GM23338 (cell line): ENCODE results near the gene NRP1.

Experiments used
- CREB1 ChIP-seq: fragments of 250-450 bp; sonication (Bioruptor Pico); IDR thresholded peaks from 2 replicates; pipeline ENCODE4 v1.5.0; 2020; ENCODE audit warnings: low read depth, mild to moderate bottlenecking, moderate library complexity
- EZH2 ChIP-seq: fragments of 200-600 bp; sonication (generic); IDR thresholded peaks from one replicate; pipeline ENCODE4 v1.8.0; 2017; ENCODE audit warnings: antibody characterized with exemption, mild to moderate bottlenecking, low read depth; ENCODE audit not compliant: unreplicated experiment
- EZH2phosphoT487 ChIP-seq: fragments of 200-600 bp; sonication (generic); IDR thresholded peaks from one replicate; pipeline ENCODE4 v1.8.1; 2018; ENCODE audit warnings: antibody characterized with exemption; ENCODE audit not compliant: unreplicated experiment
- JUNB ChIP-seq: IDR thresholded peaks from one replicate; pipeline ENCODE4 v1.6.1; 2016; ENCODE audit warnings: antibody characterized with exemption; ENCODE audit not compliant: unreplicated experiment
- NANOG ChIP-seq: IDR thresholded peaks from 2 replicates; pipeline ENCODE4 v1.6.1; 2016; ENCODE audit warnings: antibody characterized with exemption, borderline replicate concordance
- POLR2AphosphoS5 ChIP-seq: IDR thresholded peaks from 2 replicates; pipeline ENCODE4 v1.6.1; 2016; ENCODE audit warnings: antibody characterized with exemption, low read depth
- REST ChIP-seq: IDR thresholded peaks from one replicate; pipeline ENCODE4 v1.6.1; 2018; ENCODE audit warnings: antibody characterized with exemption; ENCODE audit not compliant: unreplicated experiment
- ZNF114 ChIP-seq: fragments of 250-450 bp; sonication (Bioruptor Pico); IDR thresholded peaks from 2 replicates; pipeline ENCODE4 v1.5.0; 2020; ENCODE audit warnings: mild to moderate bottlenecking, moderate library complexity
- ZNF331 ChIP-seq: fragments of 250-450 bp; sonication (Bioruptor Pico); IDR thresholded peaks from 2 replicates; pipeline ENCODE4 v1.5.0; 2020; ENCODE audit warnings: low read depth, mild to moderate bottlenecking, moderate library complexity
- TF ChIP-seq, protein P1 (sequence below), 2 experiments: fragments of 200-600 bp in 1 of 2; sonication (generic) in 1 of 2; conservative IDR thresholded peaks; 2 replicates each; pipeline versions ENCODE4 v1.5.1 to v1.6.1; 2016 to 2017; ENCODE audit warnings: antibody characterized with exemption in 2 of 2, low read depth in 2 of 2, mild to moderate bottlenecking in 2 of 2, moderate library complexity in 1 of 2
- TF ChIP-seq, protein P2 (sequence below): fragments of 250-450 bp; sonication (Bioruptor Pico); IDR thresholded peaks from 2 replicates; pipeline ENCODE4 v1.5.0; 2020; ENCODE audit warnings: mild to moderate bottlenecking, moderate library complexity

DNA sequence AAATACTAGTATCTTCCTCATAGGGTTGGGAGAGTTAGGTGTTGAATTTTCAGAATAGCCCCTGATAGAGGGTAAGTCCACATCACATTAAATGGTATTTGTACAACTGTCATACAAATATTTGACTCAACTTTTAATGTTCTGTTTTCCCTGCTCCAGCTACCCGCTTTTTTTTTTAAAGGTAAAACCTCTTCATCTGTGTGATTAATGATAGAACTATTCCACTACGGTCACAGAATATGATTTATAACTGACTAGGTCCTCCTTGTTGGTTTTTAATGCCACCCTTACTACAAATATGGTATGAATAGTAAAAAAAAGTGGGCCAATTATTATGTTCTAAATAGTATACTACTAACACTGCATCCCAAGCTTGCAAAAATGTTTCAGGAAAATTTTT is 15.6 kb upstream of the NRP1 start:
- TF ChIP-seq, protein P1, sequence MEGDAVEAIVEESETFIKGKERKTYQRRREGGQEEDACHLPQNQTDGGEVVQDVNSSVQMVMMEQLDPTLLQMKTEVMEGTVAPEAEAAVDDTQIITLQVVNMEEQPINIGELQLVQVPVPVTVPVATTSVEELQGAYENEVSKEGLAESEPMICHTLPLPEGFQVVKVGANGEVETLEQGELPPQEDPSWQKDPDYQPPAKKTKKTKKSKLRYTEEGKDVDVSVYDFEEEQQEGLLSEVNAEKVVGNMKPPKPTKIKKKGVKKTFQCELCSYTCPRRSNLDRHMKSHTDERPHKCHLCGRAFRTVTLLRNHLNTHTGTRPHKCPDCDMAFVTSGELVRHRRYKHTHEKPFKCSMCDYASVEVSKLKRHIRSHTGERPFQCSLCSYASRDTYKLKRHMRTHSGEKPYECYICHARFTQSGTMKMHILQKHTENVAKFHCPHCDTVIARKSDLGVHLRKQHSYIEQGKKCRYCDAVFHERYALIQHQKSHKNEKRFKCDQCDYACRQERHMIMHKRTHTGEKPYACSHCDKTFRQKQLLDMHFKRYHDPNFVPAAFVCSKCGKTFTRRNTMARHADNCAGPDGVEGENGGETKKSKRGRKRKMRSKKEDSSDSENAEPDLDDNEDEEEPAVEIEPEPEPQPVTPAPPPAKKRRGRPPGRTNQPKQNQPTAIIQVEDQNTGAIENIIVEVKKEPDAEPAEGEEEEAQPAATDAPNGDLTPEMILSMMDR (conservative IDR thresholded peaks at IDR 0.05; ENCODE audit: low read depth in 2 of 2): no peak
- TF ChIP-seq REST (no peak), EZH2 (no peak), POLR2AphosphoS5 (no peak), CREB1 (CRISPR knock-in tag) (no peak), EZH2phosphoT487 (no peak), JUNB (no peak), ZNF331 (CRISPR knock-in tag) (no peak), ZNF114 (CRISPR knock-in tag) (no peak), NANOG (no peak)
- TF ChIP-seq, protein P2, sequence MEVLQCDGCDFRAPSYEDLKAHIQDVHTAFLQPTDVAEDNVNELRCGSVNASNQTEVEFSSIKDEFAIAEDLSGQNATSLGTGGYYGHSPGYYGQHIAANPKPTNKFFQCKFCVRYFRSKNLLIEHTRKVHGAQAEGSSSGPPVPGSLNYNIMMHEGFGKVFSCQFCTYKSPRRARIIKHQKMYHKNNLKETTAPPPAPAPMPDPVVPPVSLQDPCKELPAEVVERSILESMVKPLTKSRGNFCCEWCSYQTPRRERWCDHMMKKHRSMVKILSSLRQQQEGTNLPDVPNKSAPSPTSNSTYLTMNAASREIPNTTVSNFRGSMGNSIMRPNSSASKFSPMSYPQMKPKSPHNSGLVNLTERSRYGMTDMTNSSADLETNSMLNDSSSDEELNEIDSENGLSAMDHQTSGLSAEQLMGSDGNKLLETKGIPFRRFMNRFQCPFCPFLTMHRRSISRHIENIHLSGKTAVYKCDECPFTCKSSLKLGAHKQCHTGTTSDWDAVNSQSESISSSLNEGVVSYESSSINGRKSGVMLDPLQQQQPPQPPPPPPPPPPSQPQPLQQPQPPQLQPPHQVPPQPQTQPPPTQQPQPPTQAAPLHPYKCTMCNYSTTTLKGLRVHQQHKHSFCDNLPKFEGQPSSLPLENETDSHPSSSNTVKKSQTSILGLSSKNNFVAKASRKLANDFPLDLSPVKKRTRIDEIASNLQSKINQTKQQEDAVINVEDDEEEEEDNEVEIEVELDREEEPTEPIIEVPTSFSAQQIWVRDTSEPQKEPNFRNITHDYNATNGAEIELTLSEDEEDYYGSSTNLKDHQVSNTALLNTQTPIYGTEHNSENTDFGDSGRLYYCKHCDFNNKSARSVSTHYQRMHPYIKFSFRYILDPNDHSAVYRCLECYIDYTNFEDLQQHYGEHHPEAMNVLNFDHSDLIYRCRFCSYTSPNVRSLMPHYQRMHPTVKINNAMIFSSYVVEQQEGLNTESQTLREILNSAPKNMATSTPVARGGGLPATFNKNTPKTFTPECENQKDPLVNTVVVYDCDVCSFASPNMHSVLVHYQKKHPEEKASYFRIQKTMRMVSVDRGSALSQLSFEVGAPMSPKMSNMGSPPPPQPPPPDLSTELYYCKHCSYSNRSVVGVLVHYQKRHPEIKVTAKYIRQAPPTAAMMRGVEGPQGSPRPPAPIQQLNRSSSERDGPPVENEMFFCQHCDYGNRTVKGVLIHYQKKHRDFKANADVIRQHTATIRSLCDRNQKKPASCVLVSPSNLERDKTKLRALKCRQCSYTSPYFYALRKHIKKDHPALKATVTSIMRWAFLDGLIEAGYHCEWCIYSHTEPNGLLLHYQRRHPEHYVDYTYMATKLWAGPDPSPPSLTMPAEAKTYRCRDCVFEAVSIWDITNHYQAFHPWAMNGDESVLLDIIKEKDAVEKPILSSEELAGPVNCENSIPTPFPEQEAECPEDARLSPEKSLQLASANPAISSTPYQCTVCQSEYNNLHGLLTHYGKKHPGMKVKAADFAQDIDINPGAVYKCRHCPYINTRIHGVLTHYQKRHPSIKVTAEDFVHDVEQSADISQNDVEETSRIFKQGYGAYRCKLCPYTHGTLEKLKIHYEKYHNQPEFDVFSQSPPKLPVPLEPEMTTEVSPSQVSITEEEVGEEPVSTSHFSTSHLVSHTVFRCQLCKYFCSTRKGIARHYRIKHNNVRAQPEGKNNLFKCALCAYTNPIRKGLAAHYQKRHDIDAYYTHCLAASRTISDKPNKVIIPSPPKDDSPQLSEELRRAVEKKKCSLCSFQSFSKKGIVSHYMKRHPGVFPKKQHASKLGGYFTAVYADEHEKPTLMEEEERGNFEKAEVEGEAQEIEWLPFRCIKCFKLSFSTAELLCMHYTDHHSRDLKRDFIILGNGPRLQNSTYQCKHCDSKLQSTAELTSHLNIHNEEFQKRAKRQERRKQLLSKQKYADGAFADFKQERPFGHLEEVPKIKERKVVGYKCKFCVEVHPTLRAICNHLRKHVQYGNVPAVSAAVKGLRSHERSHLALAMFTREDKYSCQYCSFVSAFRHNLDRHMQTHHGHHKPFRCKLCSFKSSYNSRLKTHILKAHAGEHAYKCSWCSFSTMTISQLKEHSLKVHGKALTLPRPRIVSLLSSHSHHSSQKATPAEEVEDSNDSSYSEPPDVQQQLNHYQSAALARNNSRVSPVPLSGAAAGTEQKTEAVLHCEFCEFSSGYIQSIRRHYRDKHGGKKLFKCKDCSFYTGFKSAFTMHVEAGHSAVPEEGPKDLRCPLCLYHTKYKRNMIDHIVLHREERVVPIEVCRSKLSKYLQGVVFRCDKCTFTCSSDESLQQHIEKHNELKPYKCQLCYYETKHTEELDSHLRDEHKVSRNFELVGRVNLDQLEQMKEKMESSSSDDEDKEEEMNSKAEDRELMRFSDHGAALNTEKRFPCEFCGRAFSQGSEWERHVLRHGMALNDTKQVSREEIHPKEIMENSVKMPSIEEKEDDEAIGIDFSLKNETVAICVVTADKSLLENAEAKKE (CRISPR knock-in tag): no peak
